Right renal cortex interstitium (tissue), 3 donors: Measurements from ENCODE around the gene ELK4. TPM values are rescaled to one million over a fixed set of nuclear protein-coding genes. Genes with fewer than 3 reads are reported as not detected.

Experiments used
- DNase-seq, 3 donors: peaks; one replicate each; pipeline ENCODE4 v3.0.0-alpha.2; 2013; ENCODE audit warnings: low read depth in 3 of 3, low spot score in 2 of 3
- polyA plus RNA-seq, 3 donors: library from polyadenylated mRNA; unstranded; fragments of 120-200 nt; gene quantifications; one replicate each; pipeline ENCODE4 v1.2.1, GENCODE V29; 2013; ENCODE audit not compliant: insufficient read length in 3 of 3

Gene ELK4
- polyA plus RNA-seq, 3 donors, result 15.9 to 16.4 (median 16.2) TPM

DNA sequence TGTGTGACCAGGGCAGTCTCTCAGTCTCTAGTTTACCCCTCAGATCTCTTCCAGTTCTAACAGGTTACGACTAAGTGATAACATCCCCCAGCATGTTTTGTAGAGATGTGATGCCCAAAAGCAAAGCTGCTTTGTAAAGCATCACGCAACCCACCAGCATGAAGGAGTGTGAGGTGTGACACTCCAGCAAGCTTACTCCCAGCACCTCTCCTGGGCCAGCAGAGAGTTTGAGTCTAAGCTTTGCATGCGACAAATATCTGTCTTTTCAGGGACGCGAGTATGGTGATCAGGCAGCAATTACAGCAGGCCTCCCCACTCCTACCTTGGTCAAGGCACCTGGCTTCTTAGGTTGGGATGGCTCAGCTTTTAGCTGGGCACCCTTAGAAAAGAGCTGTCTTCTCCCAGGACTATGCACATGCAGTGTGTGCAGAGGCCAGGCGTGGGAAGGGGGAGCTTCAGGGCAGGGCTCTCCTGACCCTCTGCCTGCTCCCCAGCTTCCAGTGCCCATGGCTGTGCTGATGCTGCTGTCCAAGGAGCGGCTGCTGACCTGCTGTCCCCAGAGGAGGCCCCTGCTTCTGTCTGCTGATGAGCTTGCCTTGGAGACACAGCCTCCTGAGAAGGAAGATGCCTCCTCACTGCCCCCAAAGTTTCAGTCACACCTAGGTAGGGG is 48.2 kb downstream of the ELK4 start:
- DNase-seq, result no peak

DNA sequence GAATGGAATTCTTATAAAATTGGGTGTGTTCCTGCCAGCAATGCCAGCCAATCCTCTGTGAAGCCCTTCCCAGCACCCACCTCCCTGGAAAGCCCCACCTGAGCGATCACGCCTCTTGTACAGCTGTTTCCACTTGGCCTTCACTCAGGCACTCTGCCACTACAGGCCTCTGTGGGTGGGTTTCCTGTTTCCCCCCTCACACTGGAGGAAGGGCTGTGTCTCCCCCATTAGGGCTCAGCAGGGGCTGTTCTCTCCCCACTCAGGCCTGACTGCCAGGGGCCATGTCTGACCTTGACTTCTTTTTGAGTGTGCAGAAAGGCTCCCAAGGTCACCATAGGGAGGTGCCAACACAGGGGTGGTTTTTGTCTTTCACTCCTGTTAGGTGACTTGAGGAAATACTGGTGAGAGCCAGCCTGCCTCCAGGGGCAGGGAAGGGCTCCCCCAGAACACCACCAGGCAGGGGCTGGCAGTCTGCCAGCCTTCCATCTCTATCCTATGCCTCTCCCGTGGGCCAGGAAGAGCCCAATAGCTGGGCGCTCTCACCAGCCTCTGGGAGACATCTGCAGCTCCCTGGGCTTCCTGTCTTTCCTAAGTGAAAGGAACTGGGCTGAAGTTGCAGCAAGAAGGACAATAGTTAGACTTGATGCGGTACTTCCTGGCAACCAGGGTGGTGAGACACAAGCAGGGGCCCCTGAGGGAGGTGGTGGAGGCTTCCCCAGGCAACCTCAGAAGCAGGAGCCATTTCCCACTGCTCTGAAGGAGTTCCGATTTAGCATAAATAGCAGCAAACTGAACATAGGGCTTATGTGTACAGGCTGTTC is 49.1 kb downstream of the ELK4 start:
- DNase-seq, result no peak

DNA sequence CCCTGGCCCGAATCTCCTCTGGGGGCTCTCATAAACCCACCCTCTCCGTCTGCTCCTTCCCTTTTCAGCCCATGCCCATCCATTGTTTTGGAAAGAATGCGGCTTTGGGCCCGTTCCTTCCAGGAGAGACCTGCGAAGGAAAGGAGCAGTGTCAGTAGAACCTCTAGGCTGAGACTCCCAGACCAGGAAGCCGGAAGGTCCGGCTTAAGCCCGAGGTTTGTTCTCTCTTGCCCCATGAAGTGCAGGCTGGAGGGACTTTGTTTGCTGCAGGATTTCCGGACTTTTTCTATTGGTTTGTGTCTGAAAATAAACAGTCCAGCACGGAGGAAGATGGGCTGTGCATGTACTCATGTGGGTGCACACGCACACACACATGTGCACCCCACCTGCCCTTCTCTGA is 49.8 kb downstream of the ELK4 start:
- DNase-seq, result no peak

DNA sequence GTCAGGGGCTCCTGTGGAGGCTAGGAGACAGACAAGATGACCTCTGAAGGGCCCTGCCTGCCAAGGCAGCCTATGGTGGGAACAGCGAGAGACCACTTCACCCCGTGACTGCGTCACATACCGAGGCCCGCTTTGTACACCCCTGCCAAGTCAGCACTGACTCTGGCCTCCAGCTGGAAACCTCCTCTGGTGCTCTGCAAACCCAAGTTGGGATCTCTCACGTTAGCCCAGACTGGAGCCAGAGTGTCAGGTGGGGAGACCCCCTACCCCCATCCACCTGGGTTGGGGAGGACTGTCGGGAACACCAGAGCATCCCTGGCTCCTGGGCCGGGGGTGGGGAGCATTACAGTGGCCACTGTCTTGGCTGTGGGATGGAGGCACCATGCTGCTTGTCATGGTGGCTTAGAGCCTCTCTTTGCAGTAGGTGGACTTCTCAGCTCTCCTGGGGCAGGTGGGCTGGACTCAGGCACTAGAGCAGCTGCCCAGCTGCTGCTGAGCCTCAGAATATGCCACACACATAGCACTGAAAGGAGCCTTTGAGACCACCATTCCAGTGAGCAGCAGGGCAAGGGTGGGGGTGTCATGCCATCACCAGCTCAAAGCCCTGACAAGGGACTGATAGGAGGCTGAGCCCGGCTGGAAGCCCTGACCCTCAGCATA is 50.4 kb downstream of the ELK4 start:
- no peak for DNase-seq

DNA sequence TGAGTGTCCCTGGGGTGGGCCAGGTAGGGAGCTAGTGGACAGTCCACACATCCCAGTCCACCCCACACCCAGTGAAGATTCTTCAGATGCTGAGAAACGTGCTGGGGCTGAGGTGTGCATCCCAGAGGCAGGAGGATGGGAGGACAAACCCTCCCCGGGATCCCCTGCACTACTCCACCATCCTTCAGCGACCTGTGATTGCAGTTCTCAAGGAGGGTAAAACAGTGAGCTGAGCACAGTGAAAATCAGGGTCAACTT is 51.0 kb downstream of the ELK4 start:
- DNase-seq, result no peak

DNA sequence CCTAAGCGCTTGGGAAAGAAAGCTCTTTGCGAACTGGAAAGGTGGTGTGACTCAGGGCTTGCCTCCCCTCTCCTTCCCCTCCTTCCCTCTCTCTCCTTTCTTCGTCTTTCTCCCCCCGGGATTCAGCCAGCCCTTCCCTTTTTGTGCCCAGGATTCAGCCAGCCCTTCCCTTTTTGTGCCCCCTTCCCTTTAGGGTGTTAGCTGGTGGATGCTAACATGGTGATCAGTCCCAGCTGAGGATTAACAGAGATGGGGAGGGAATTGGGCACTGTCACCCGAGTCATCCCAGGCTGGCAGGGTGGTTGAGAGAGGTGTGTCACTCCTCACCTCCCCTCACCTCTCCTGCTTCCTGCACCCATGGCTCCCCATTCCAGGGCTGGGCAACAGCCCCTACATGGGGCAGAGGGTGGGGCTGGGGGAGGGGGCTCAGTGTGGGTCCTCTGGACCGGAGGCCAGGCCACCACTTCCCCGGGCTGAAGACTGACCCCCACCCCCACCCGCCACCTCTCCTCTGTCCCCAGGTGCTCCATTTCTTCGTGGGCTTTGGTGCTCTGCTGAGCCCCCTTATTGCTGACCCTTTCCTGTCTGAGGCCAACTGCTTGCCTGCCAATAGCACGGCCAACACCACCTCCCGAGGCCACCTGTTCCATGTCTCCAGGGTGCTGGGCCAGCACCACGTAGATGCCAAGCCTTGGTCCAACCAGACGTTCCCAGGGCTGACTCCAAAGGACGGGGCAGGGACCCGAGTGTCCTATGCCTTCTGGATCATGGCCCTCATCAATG is 51.5 kb downstream of the ELK4 start:
- no peak for DNase-seq

DNA sequence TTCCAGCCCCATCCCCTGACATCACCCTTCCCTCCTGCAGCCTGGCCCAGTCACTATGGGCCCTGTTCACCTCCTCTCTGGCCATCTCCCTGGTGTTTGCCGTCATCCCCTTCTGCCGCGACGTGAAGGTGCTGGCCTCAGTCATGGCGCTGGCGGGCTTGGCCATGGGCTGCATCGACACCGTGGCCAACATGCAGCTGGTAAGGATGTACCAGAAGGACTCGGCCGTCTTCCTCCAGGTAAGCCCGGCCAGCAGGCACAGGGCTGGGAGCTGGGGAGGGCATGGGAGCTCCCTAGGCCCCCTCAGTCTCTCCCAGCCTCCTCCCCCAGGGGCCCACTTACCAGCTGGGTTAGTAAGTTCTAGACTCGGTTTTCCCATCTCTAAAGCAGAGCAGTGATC is 52.1 kb downstream of the ELK4 start:
- DNase-seq, result no peak

DNA sequence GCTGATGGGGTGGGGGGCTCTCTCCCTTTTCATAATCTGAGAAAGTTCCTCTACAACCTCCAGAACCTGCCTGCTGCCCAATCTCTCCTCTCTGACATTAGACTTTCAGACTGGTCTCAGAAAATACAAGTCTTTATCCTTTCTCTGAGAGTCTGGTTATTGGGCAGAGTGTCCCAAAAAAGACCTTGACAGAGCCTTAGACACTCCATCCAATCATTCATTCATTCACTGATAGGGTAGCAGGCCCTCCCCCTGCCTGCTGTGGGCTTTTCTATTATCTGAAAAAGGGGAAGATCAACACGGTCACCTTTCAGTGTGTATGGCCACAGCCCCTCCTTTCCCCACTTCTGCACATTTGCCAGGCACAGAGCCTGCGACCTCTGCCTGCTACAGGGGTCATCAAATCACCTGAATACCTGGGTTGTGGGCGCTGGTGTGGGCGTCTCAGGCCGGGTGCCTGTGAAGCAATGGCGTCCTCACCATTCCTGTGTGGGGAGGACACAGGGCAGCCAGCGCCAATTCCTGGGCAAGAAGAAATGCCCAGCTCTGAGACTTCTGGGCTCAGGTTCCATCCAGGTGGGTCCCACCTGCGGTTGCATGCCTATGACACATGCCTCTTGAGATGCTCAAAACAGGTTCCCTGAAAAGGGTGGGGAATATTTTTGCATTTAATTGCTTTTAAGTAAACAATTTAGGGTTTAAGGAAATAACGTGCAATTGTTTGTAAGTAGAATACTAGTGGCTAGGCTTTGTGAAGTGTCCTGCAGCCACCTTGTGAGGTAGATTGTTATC is 52.8 kb downstream of the ELK4 start:
- DNase-seq, result no peak

DNA sequence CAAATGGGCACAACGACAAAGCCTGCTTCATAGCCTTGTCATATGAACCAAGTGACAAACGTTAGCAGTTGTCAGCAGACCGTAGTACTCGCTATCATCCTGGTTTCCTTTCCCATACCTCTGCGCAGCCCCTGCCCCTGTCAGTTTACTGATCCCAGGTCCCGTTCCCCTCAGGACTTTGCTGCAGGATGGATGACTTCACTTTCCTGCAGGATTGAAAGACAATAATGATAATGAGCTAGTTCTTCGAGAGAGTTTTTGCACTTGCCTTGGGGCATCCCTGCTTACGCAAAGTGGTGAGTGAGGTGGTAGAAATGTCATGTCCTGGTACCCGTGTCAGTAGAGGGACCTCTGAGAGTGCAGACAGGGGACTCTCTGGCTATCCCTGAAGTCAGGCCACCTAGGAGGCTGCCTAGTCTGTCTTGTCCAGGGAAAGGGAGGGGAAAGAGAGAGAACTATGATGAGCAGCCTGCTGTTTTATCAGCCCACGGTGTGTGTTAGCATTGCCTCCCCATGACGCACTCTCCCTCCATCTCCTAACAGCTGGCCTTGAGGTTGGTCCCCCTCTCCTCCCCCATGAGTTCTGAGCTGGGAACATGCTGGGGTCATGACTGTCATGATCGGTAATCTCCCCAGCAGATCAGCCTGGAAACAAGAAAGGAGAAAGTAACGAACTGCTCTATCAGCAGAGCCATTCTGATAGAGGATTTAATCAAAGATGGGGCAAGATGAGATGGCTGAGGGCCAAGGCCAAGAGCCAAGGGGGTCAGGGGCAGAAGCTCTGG is 53.7 kb downstream of the ELK4 start:
- no peak for DNase-seq

DNA sequence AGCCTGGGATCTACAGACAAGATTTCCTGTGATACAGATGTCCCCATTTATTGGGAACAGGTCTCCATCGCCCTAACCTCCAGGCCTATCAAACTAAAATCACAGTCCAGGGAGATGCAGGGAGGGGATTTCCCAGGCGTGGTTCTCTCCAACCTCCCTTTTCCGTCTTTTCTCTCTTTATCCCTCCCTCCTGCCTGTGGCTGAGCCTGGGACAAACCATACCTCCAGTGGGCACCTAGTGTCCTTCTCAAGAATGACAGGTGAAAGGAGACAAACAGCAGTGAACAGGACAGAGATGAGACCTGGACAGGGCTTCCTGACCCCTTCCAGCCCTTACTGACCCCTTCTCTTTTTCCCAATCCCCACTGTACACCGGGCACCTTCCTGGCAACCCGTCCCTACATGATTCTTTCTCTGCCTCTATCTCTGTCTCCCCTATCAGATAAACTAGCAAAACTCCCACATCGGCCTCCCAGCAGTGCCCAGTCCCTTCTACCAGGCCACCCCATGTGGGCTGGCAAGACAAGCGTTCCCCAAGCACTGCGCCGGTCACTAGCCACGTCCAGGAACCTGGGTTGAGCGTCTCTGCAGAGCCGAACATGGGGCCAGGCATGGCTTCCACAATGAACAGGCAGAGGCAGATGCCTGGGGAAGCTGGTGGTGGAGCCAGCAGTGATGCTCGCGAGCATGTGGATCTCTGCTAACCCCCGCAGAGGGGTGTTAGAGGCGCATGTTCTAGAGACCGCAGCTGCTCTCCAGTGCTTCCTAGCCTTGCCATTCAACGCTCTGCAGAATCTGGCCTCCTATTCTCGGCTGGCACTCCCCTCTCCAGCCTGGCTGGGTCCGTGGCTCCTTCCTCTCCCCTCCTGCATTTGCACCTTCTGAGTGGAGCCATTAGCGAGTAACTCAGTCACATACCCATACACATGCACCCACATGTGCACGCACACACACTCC is 54.7 kb downstream of the ELK4 start:
- no peak for DNase-seq

DNA sequence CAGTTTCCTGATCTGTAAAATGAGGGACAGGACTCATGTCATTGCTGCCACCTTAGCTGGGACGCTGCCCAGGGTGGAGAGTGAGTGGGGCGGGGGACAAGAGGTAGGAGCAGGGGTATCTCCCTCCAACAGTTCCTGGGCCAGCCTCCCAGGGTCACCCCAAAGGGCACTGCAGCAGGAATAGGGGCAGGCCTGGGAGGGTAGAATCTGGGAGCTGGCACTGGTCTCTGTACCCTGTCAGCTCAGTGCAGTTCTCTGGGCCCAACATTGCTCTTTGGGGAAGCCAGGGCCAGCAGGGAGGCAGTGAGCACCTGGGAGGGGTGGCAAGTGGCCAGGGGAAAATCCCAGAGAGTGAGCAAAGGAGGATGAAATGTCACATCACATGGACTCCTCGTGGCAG is 55.8 kb downstream of the ELK4 start:
- DNase-seq, result no peak

DNA sequence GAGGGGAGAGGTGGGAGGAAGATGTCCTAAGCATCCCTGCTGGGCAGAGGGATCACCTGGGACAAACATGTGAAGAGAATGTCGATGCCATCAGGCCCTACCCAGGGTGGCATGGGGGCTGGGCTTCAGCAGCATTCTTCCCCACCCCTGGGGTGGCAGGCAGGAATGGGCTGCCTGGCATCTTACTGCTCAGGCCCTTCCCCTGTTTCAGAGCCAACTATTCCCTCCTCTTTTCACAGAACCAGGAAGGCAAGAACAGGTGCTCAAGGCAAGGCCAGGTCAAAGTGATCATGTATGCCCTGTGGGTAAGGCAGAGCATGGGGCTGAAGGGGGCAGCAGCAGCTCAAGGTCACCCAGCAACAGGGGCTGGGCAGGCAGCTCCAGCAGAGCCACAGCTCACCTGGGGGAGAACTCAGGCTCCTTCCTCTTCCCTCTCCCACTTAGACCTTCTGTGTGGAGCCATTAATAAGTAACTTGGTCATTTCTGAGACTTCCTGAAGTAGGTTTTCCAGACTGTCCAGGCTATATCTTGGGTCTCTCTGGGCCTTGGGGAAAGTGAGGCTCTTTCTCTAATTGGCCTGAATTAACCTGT is 56.4 kb downstream of the ELK4 start:
- no peak for DNase-seq

DNA sequence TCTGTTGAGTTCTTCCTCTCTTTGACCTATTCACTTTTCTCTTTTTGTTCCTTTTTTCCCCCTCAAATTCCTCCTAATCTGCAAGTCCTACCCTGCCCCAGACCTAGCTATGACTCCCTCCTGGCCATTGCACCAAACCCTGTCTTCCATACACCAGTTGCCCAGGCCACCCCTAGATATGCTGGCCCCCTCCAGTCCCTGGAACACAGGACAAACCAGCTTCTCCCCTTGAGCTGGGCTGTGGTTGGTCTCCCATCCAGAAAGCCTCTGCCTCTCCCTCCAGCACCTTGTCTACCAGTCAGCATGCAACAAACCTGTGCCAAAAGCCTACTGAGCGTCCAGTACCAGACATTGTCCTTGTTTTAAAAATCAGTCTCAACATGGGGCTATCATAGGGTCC is 59.4 kb downstream of the ELK4 start:
- DNase-seq, result no peak

DNA sequence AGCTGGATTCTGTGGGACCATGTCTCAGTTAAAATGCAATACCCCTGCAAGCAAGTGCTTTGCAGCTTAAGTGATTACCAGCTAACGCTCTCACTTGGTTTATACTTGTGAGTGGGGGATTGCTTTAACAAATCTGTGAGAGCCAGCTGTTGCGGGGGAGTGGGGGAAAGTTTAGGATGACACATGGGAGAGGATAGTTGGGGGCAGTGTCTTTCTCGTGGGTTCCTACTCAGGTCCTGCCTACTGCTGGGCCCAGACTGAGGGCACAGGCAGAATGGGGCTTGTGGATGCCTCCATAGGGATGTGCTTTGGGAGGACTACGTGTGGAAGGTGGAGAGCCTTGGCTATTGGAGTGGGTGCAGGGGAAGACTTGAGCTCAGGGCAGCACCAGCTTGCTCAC is 60.1 kb downstream of the ELK4 start:
- no peak for DNase-seq

DNA sequence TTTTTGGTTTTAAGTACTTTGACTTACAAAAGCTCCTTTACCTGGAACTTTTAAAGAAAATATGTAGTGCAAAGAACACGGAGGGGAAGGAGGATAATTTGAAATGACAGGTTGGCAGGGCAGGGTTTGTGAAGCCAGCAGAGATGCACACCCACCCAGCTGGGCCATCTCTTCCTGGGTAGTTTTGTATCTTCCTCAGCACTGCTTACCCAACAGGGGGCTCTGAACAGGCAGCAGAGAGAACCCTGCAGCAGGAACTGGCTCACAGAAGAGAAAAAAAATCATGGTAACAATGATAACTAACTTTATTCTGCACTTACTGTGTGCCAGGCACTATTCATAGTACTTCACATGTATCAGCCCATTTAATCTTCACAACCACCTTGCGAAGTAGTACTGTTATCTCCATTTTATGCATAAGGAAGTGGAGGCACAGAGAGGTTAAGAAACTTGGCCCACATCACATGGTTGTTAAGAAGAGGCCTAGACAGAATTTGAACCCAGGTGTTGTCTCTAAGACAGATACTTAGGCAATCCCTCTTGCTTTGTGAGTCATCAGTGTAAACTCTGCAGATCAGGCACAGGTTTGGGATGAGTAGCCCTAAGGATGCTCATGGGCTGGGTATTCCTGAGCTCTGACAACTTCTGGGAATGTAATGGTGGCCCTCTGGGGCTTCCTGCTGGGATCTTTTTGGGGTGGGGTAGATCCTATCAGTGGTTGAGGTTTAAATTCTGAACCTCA is 60.8 kb downstream of the ELK4 start:
- DNase-seq, result no peak

DNA sequence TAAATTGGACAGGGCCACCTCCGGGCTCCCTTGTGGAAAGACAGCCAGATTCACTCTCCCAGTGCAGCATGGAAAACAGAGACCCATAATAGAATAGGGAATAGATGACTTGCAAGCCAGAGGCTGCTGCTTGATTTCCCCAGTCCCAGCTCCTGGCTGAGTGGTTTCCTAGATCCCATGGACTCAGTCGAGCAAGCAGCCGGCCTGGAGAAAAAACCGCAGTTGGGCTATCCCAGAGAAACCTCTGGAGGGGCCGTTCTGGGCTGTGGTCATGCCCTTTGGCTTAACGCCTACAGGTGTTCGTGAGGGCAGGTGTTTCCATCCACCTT is 61.7 kb downstream of the ELK4 start:
- DNase-seq, result no peak

DNA sequence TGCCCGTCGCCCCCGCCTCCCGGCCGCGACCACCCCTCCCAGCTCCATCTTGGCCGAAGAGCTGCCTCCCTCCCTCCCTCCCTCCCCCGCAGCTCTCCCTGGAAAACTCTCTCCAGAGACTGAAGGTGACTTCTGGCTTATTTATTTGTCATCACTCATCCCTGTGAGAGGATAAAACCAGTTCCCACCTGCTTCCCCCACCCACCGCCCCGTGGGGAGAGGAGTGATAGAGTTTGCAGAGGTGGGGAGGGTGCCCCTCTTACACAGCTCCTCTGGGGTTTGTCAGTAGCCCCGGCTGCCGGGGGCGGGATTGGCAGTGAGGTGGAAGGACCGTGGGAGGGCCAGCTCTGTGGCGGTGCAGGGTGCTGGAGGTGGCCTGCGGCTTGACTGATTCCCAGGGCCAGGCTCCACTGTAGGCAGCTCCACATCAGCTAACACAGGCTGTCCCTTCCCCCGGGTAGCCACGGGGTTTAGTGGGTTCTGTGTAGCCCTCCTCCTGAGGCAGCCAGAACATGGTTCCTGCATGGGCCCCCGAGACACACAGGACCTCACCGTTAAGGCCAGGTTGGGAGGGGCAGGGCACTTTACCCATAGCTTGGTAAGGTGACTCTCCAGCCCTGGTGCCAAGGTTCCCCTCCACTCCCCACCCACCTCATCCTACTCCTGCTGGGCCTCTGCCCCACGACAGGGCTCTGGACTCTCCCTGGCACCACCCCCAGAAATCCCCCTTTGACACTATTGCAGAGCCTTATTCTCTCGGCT is 62.2 kb downstream of the ELK4 start:
- no peak for DNase-seq
